Thoracic aorta (tissue), 2 donors: ENCODE measurements around the gene ZBTB33. TPM values are rescaled to one million over a fixed set of nuclear protein-coding genes. Genes with fewer than 3 reads are reported as not detected.

Experiments
- ATAC-seq: fragments of 150-250 bp; one replicate; pipeline ENCODE4 v1.8.0; 2017; ENCODE audit warnings: low read depth; ENCODE audit not compliant: insufficient number of reproducible peaks, low FRiP score
- DNase-seq: peaks from one replicate; pipeline ENCODE4 v3.0.0-alpha.2; 2020; ENCODE audit warnings: low spot score
- H3K27ac ChIP-seq, 2 donors: fragments of 200-600 bp; sonication (generic); 1 replicate in 1 of 2; 2 replicates in 1 of 2; pipeline ENCODE4 v1.5.1; 2016; ENCODE audit warnings: mild to moderate bottlenecking in 2 of 2, moderate library complexity in 2 of 2
- H3K27me3 ChIP-seq: fragments of 200-600 bp; sonication (generic); replicated peaks from 2 replicates; pipeline ENCODE4 v1.6.0; 2016; ENCODE audit warnings: mild to moderate bottlenecking; ENCODE audit not compliant: insufficient read depth
- H3K36me3 ChIP-seq: fragments of 200-600 bp; sonication (generic); one replicate; pipeline ENCODE4 v1.5.1; 2016
- H3K4me1 ChIP-seq, 2 donors: fragments of 200-600 bp; sonication (generic); 1 replicate in 1 of 2; 2 replicates in 1 of 2; pipeline versions ENCODE4 v1.5.1 to v1.6.0; 2016; ENCODE audit warnings: low read depth in 2 of 2, mild to moderate bottlenecking in 1 of 2; ENCODE audit not compliant: control insufficient read depth in 1 of 2
- H3K4me3 ChIP-seq: fragments of 200-600 bp; sonication (generic); 2 replicates; pipeline ENCODE4 v1.5.1; 2016; ENCODE audit warnings: mild to moderate bottlenecking
- H3K9me3 ChIP-seq: fragments of 200-600 bp; sonication (generic); 2 replicates; pipeline ENCODE4 v1.5.1; 2016
- total RNA-seq, 2 donors: library from RNA; depleted of rRNA; stranded (reverse); fragments of >200 nt; gene quantifications; one replicate each; pipeline versions ENCODE4 v1.1.0 to v1.2.3, GENCODE V29; 2016
- TF ChIP-seq, protein P1 (sequence below): fragments of 200-600 bp; sonication (generic); IDR thresholded peaks from one replicate; pipeline ENCODE4 v1.5.1; 2019; ENCODE audit warnings: antibody characterized with exemption

The ZBTB33 gene
- total RNA-seq, 2 donors from 2014 or later, result 6.4 to 15.4 TPM

DNA sequence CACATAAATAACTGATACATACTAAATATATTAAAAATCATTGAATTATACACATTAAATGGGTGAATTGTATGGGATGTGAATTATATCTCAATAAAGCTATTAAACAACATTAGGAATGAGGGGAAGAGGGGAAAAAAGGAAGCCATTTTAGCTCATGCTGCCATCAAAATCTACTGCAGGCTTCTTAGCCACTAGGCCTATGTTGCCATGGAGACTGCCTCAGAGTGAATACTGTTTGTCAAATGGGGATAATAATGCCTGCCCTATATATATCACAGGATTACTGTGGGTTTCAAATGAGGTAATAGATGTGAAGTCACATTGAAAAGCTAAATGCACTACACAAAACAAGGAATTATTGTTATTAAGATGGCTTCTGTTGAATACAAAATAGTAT lies 39.5 kb downstream of the ZBTB33 start:
- Histone ChIP-seq H3K9me3 (no peaks in the 10 kb centered on the region), H3K4me1 (no peaks in the 10 kb centered on the region), H3K4me3 (no peak overlapping the region), H3K36me3 (no peaks in the 10 kb centered on the region), H3K27me3 (no peaks in the 10 kb centered on the region), H3K27ac (no peak overlapping the region)
- DNase-seq (no peak), ATAC-seq (no peak)
- TF ChIP-seq, protein P1, sequence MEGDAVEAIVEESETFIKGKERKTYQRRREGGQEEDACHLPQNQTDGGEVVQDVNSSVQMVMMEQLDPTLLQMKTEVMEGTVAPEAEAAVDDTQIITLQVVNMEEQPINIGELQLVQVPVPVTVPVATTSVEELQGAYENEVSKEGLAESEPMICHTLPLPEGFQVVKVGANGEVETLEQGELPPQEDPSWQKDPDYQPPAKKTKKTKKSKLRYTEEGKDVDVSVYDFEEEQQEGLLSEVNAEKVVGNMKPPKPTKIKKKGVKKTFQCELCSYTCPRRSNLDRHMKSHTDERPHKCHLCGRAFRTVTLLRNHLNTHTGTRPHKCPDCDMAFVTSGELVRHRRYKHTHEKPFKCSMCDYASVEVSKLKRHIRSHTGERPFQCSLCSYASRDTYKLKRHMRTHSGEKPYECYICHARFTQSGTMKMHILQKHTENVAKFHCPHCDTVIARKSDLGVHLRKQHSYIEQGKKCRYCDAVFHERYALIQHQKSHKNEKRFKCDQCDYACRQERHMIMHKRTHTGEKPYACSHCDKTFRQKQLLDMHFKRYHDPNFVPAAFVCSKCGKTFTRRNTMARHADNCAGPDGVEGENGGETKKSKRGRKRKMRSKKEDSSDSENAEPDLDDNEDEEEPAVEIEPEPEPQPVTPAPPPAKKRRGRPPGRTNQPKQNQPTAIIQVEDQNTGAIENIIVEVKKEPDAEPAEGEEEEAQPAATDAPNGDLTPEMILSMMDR, result no peak

DNA sequence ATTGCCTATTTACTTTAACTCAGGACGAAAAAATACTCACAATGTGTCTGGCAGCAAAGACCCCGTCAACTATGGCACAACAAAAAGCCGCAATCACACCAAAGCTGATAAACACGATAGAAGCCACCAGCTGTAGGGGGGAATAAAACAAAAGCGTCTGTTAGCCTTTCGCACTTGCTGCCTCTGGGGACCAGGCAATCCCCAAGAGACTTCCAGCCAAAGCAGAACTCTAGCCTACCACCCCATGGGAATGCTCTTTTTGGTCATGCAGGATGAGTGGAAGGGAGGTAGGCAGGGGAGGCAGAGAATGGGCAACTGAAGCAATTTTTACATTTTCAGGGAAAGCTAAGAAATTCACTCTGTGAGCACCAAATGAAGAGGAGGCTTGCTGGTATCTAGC lies 40.6 kb downstream of the ZBTB33 start:
- ATAC-seq (no peak), DNase-seq (no peak)
- Histone ChIP-seq H3K27me3 (no peaks in the 10 kb centered on the region), H3K27ac (no peak overlapping the region), H3K36me3 (no peaks in the 10 kb centered on the region), H3K4me3 (no peak overlapping the region), H3K9me3 (no peaks in the 10 kb centered on the region), H3K4me1 (no peaks in the 10 kb centered on the region)
- TF ChIP-seq, protein P1, result no peak

DNA sequence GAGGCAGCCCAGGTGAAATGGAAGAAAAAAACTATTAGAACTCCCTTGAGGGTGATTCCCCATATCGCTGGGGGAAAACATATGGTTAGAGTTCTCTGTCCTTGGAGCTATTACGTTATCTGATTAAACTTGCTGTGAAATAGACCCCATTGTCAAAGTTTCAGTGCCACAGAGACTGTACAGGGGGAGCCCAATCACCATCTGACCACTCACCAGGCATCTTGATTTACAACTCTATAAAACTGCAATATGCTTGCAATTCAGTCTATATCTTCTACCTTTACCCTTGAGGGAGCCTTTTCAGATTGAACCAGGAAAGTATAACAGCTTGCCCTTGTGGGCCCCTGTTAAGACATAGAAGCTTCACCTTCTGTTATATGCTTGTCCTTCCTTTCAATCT lies 42.4 kb downstream of the ZBTB33 start:
- H3K4me1 ChIP-seq, result no peaks in the 10 kb centered on the region
- no peak for ATAC-seq
- H3K27ac ChIP-seq, result no peak overlapping the region
- TF ChIP-seq, protein P1, result no peak
- DNase-seq, result no peak
- H3K36me3 ChIP-seq, result no peaks in the 10 kb centered on the region
- H3K27me3 ChIP-seq, result no peaks in the 10 kb centered on the region
- H3K9me3 ChIP-seq, result no peaks in the 10 kb centered on the region
- no peak overlapping the region for H3K4me3 ChIP-seq

DNA sequence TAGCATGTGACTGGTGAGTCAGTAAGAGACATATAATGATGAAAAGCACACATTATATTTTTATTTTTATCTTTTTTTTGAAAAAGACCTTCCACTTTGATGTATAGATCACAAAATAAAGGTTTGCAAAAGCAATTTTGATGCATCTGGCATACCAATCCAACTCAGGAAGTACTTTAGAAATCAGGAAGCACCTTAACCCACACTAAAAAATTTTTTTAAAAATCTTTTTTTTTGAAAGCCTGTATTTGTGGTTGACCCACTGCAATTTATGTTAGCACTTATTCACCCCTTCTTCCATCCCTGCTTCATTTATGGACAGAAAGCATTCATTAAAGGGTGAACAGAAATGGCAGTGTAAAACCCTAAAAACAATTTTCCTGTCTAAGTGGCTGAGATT lies 44.0 kb downstream of the ZBTB33 start:
- Histone ChIP-seq H3K27ac (no peak overlapping the region), H3K4me3 (no peak overlapping the region), H3K27me3 (no peaks in the 10 kb centered on the region), H3K9me3 (no peaks in the 10 kb centered on the region), H3K4me1 (no peaks in the 10 kb centered on the region), H3K36me3 (no peaks in the 10 kb centered on the region)
- TF ChIP-seq, protein P1, result no peak
- ATAC-seq (no peak), DNase-seq (no peak)

DNA sequence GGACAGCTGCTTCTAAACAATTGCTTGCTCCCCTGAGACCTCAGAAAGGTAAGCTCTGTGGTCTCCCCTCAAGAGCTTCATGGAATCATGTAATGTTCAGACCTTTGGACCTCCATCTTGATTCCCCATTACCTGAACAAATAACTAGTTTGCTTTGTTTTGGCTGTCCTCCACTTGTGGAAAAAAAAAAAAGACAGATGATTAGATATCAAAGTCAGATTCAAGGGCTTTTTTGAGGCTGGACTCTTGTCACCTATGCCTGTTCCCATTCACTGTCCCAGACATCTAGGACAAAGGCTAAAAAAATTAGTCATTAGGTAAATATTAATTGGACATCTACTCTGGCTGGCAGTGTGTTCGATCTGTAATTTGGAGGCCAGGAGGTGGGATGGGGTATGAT lies 47.3 kb downstream of the ZBTB33 start:
- Histone ChIP-seq H3K27ac (no peak overlapping the region), H3K9me3 (no peaks in the 10 kb centered on the region), H3K36me3 (no peaks in the 10 kb centered on the region), H3K27me3 (no peaks in the 10 kb centered on the region), H3K4me1 (no peaks in the 10 kb centered on the region), H3K4me3 (no peak overlapping the region)
- DNase-seq (no peak), ATAC-seq (no peak)
- TF ChIP-seq, protein P1, result no peak
